ENCODE data around the gene COL25A1.
"Not testable (repeated sequence)": the region's sequence is repeated elsewhere in the genome, so short reads cannot be mapped to it uniquely, and the experiment has no call there.

The COL25A1 gene

GRCh38 chr4:108881986-108882385 lies 420.5 kb downstream of the COL25A1 start:
- no peak for DNase-seq (ENCODE audit: low read depth in 1 of 2, low spot score in 1 of 2)

- DNase-seq (ENCODE audit: low read depth in 1 of 2, low spot score in 1 of 2): no peak
These were observed 421.3 kb downstream of the COL25A1 start for GRCh38 chr4:108881190-108881589.

- DNase-seq (ENCODE audit: low read depth in 1 of 2, low spot score in 1 of 2): no peak
These were observed 423.7 kb downstream of the COL25A1 start for GRCh38 chr4:108878806-108879205.

GRCh38 chr4:108877821-108878220 lies 424.6 kb downstream of the COL25A1 start:
- no peak for DNase-seq (ENCODE audit: low read depth in 1 of 2, low spot score in 1 of 2)

GRCh38 chr4:108874806-108875205 lies 427.7 kb downstream of the COL25A1 start:
- DNase-seq (ENCODE audit: low read depth in 1 of 2, low spot score in 1 of 2): no peak

- DNase-seq (ENCODE audit: low read depth in 1 of 2, low spot score in 1 of 2): not testable (repeated sequence)
These were observed 432.5 kb downstream of the COL25A1 start for GRCh38 chr4:108869970-108870369.

- DNase-seq (ENCODE audit: low read depth in 1 of 2, low spot score in 1 of 2): no peak
These were observed 433.7 kb downstream of the COL25A1 start for GRCh38 chr4:108868606-108869227.

GRCh38 chr4:108867476-108867875 lies 435.0 kb downstream of the COL25A1 start:
- DNase-seq (ENCODE audit: low read depth in 1 of 2, low spot score in 1 of 2): no peak

GRCh38 chr4:108861334-108861733 lies 441.1 kb downstream of the COL25A1 start:
- no peak for DNase-seq (ENCODE audit: low read depth in 1 of 2, low spot score in 1 of 2)

GRCh38 chr4:108854786-108855185 lies 447.7 kb downstream of the COL25A1 start:
- DNase-seq (ENCODE audit: low read depth in 1 of 2, low spot score in 1 of 2): no peak

- DNase-seq (ENCODE audit: low read depth in 1 of 2, low spot score in 1 of 2): no peak
These were observed 449.8 kb downstream of the COL25A1 start for GRCh38 chr4:108852691-108853090.

- no peak for DNase-seq (ENCODE audit: low read depth in 1 of 2, low spot score in 1 of 2)
These were observed 451.1 kb downstream of the COL25A1 start for GRCh38 chr4:108851366-108851765.

- DNase-seq (ENCODE audit: low read depth in 1 of 2, low spot score in 1 of 2): no peak
These were observed 452.2 kb downstream of the COL25A1 start for GRCh38 chr4:108850219-108850649.

- no peak for DNase-seq (ENCODE audit: low read depth in 1 of 2, low spot score in 1 of 2)
These were observed 452.8 kb downstream of the COL25A1 start for GRCh38 chr4:108849611-108850168.

- no peak for DNase-seq (ENCODE audit: low read depth in 1 of 2, low spot score in 1 of 2)
These were observed 455.9 kb downstream of the COL25A1 start for GRCh38 chr4:108846568-108846967.

- DNase-seq (ENCODE audit: low read depth in 1 of 2, low spot score in 1 of 2): no peak
These were observed 462.0 kb downstream of the COL25A1 start for GRCh38 chr4:108840426-108840975.

- DNase-seq (ENCODE audit: low read depth in 1 of 2, low spot score in 1 of 2): no peak
These were observed 463.1 kb downstream of the COL25A1 start for GRCh38 chr4:108839333-108839732.

GRCh38 chr4:108838451-108838850 lies 464.0 kb downstream of the COL25A1 start:
- no peak for DNase-seq (ENCODE audit: low read depth in 1 of 2, low spot score in 1 of 2)

- no peak for DNase-seq (ENCODE audit: low read depth in 1 of 2, low spot score in 1 of 2)
These were observed 467.5 kb downstream of the COL25A1 start for GRCh38 chr4:108834835-108835384.

GRCh38 chr4:108834166-108834834 lies 468.2 kb downstream of the COL25A1 start:
- DNase-seq (ENCODE audit: low read depth in 1 of 2, low spot score in 1 of 2): no peak

GRCh38 chr4:108833046-108833445 lies 469.4 kb downstream of the COL25A1 start:
- DNase-seq (ENCODE audit: low read depth in 1 of 2, low spot score in 1 of 2): no peak

- no peak for DNase-seq (ENCODE audit: low read depth in 1 of 2, low spot score in 1 of 2)
These were observed 470.6 kb downstream of the COL25A1 start for GRCh38 chr4:108831886-108832285.

All from activated T-helper 1 cell treated with anti-CD3 and anti-CD28 coated beads, Interleukin-2, amount 50 U/mL, for 16 hours (primary cell).